Keratinocyte (primary cell): ENCODE measurements around the gene DIDO1. TPM values are rescaled to one million over a fixed set of nuclear protein-coding genes. Genes with fewer than 3 reads are reported as not detected.

Experiments
- DNase-seq: peaks from one replicate; pipeline ENCODE4 v3.0.0-alpha.2; 2011; ENCODE audit warnings: low read depth, missing footprints, low spot score
- FAIRE-seq: peaks from 2 replicates; lab custom pipeline; 2011; peaks lifted over from hg19 to GRCh38; lab: Jason Lieb, UNC
- H2AFZ ChIP-seq: 2 replicates; pipeline ENCODE4 v1.6.0; 2012; ENCODE audit warnings: low read length, control low read depth, inconsistent platforms; ENCODE audit not compliant: control insufficient read depth
- H3K27ac ChIP-seq: 2 replicates; pipeline ENCODE4 v1.5.1; 2011; ENCODE audit warnings: low read length; ENCODE audit not compliant: control insufficient read depth, insufficient read depth
- H3K27me3 ChIP-seq: 3 replicates; pipeline ENCODE4 v1.6.0; 2011; ENCODE audit warnings: low read length; ENCODE audit not compliant: control insufficient read depth, insufficient read depth; ENCODE audit errors: extremely low read depth
- H3K36me3 ChIP-seq, 2 experiments: 2 replicates in 1 of 2; 3 replicates in 1 of 2; pipeline ENCODE4 v1.5.1; 2011; ENCODE audit warnings: low read length in 2 of 2, mild to moderate bottlenecking in 1 of 2; ENCODE audit not compliant: control insufficient read depth in 2 of 2, insufficient read depth in 2 of 2; ENCODE audit errors: extremely low read depth in 1 of 2
- H3K4me1 ChIP-seq: 3 replicates; pipeline ENCODE4 v1.5.1; 2011; ENCODE audit warnings: low read length; ENCODE audit not compliant: control insufficient read depth, insufficient read depth; ENCODE audit errors: extremely low read depth
- H3K4me2 ChIP-seq: 3 replicates; pipeline ENCODE4 v1.6.0; 2011; ENCODE audit warnings: low read depth, low read length; ENCODE audit not compliant: control insufficient read depth, insufficient read depth; ENCODE audit errors: extremely low read depth
- H3K4me3 ChIP-seq, 3 experiments: fragments of 200-600 bp in 1 of 3; sonication (generic) in 1 of 3; 2 replicates in 2 of 3; 3 replicates in 1 of 3; pipeline ENCODE4 v1.5.1; 2011 to 2016; ENCODE audit warnings: low read length in 3 of 3, mild to moderate bottlenecking in 3 of 3, control low read depth in 2 of 3, inconsistent platforms in 1 of 3, low read depth in 1 of 3, mixed read lengths in 1 of 3, mixed run types in 1 of 3, moderate library complexity in 1 of 3; ENCODE audit not compliant: control insufficient read depth in 2 of 3, insufficient read depth in 2 of 3; ENCODE audit errors: extremely low read depth in 1 of 3
- H3K79me2 ChIP-seq: 2 replicates; pipeline ENCODE4 v1.6.0; 2012; ENCODE audit warnings: low read length; ENCODE audit not compliant: control insufficient read depth, insufficient read depth
- H3K9ac ChIP-seq: 3 replicates; pipeline ENCODE4 v1.6.0; 2011; ENCODE audit warnings: low read length; ENCODE audit not compliant: control insufficient read depth, insufficient read depth; ENCODE audit errors: extremely low read depth
- H3K9me1 ChIP-seq: 3 replicates; pipeline ENCODE4 v1.6.0; 2011; ENCODE audit warnings: low read length; ENCODE audit not compliant: control insufficient read depth, insufficient read depth; ENCODE audit errors: extremely low read depth
- H3K9me3 ChIP-seq: 2 replicates; pipeline ENCODE4 v1.5.1; 2012; ENCODE audit warnings: low read depth, low read length; ENCODE audit not compliant: control insufficient read depth
- H4K20me1 ChIP-seq: 3 replicates; pipeline ENCODE4 v1.6.0; 2011; ENCODE audit warnings: low read length; ENCODE audit not compliant: control insufficient read depth, insufficient read depth; ENCODE audit errors: extremely low read depth
- EZH2 ChIP-seq: IDR thresholded peaks from one replicate; pipeline ENCODE4 v1.6.1; 2012; ENCODE audit warnings: inconsistent platforms, mild to moderate bottlenecking, low read length, moderate library complexity
- dilution Hi-C: fragments of 300-500 bp; cut with MboI; formaldehyde crosslinking; loops from one replicate; pipeline ENCODE4 v1.7.0; 2020; ENCODE audit warnings: low sequenced_read_pairs; ENCODE audit not compliant: extremely low pct_ligation_motif_present
- polyA plus RNA-seq, 5 experiments: library from polyadenylated mRNA; depleted of rRNA in 3 of 5; stranded (reverse) in 3 of 5; stranded (forward) in 1 of 5; unstranded in 1 of 5; fragments of >200 nt; gene quantifications; 1 replicate in 1 of 5; 2 replicates in 3 of 5; 3 replicates in 1 of 5; pipeline versions ENCODE4 v1.2.1 to v1.2.3, GENCODE V29; 2011 to 2012; ENCODE audit warnings: missing spikeins in 2 of 5, low read depth in 1 of 5, low replicate concordance in 1 of 5
- TF ChIP-seq, protein P1 (sequence below), 3 experiments: IDR thresholded peaks in 1 of 3; conservative IDR thresholded peaks in 1 of 3; optimal IDR thresholded peaks in 1 of 3; 2 replicates in 2 of 3; 3 replicates in 1 of 3; pipeline versions ENCODE3 to v1.5.1; 2011; ENCODE audit warnings: low read length in 3 of 3, mild to moderate bottlenecking in 3 of 3, moderate library complexity in 2 of 3, control low read depth in 1 of 3, inconsistent platforms in 1 of 3; ENCODE audit not compliant: insufficient read depth in 2 of 3; ENCODE audit errors: extremely low read depth in 1 of 3

DIDO1 gene
- polyA plus RNA-seq, 1 donor (not counting 4 experiments of a cell fraction or from before 2014, with no cell fraction given) = 14.2 TPM

DNA sequence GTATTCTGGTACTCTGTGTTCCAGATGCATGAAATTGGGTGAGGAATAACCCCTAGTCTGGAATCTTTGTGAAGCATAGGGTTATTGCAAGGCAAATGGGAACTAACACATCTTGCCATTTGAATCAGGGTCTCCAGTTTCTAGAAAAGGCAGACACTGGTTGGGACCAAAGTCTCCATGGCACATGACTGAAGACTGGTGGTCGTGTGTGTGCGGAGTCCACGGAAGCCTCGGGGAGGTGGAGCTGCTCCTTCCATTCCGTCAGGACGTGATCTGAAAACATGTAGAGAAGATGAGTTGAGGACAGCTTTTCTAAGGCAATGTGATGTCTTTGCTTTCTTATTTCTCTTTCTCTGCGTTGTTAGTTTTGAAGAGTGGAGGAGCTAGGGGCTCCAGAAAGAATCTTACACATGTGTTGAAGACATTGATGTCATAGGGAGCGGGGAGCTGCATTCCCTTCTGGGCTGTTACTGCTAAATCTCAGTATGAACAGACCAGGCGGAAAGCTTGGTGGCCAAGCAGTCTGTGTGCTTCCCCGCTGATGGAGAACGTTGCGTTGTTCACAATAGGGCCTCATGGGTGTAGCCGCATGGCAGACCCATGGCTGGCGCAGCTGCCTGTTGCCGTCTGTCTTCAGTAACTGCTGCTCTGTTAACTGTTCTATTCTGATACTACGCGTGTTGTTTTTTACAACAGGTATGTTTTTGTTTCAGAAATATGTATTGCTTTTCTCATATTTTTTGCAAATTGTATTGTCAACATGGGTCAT is 21.4 kb upstream of the DIDO1 start:
- Histone ChIP-seq H2AFZ (no peak overlapping the region), H3K9me1 (no peaks in the 10 kb centered on the region), H3K9me3 (no peaks in the 10 kb centered on the region), H3K36me3 (peaks cover 29 to 32% of the 10 kb centered on the region in 2 experiments), H4K20me1 (no peaks in the 10 kb centered on the region), H3K4me3 (no peak overlapping the region), H3K79me2 (peaks cover 5% of the 10 kb centered on the region), H3K27me3 (no peaks in the 10 kb centered on the region), H3K27ac (no peak overlapping the region), H3K4me2 (no peak overlapping the region), H3K4me1 (no peaks in the 10 kb centered on the region), H3K9ac (no peak overlapping the region)
- DNase-seq (no peak), FAIRE-seq (no peak)
- dilution Hi-C loops = no loop called here
- no peak for TF ChIP-seq EZH2
- TF ChIP-seq, protein P1, sequence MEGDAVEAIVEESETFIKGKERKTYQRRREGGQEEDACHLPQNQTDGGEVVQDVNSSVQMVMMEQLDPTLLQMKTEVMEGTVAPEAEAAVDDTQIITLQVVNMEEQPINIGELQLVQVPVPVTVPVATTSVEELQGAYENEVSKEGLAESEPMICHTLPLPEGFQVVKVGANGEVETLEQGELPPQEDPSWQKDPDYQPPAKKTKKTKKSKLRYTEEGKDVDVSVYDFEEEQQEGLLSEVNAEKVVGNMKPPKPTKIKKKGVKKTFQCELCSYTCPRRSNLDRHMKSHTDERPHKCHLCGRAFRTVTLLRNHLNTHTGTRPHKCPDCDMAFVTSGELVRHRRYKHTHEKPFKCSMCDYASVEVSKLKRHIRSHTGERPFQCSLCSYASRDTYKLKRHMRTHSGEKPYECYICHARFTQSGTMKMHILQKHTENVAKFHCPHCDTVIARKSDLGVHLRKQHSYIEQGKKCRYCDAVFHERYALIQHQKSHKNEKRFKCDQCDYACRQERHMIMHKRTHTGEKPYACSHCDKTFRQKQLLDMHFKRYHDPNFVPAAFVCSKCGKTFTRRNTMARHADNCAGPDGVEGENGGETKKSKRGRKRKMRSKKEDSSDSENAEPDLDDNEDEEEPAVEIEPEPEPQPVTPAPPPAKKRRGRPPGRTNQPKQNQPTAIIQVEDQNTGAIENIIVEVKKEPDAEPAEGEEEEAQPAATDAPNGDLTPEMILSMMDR (optimal IDR thresholded peaks at IDR 0.05 in 1 of 3, IDR thresholded peaks at IDR 0.05 in 1 of 3, conservative IDR thresholded peaks at IDR 0.05 in 1 of 3; ENCODE audit: extremely low read depth in 1 of 3, insufficient read depth in 2 of 3, low read length in 3 of 3) = no peak

DNA sequence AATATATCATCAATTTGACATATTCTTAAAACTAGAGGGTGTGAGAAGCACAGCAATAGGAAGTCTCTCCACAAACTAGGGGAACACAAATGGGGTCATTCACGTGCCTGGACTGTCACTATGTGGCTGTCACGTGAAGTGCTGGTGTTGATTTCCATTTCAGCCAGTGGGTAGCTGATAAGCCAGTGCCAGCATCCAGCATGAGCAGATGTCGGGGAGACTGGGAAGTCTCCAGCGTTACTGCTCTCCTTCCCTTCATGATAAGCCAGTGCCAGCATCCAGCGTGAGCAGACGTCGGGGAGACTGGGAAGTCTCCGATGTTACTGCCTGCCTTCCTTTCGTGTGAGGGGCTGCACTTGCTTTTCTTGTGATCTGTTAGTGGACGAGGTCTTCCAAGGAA is 20.6 kb upstream of the DIDO1 start:
- dilution Hi-C loops = no loop called here

More for the DNA sequence above, 20.6 kb upstream of the DIDO1 start:
- no peak for TF ChIP-seq EZH2
- TF ChIP-seq, protein P1 (optimal IDR thresholded peaks at IDR 0.05 in 1 of 3, IDR thresholded peaks at IDR 0.05 in 1 of 3, conservative IDR thresholded peaks at IDR 0.05 in 1 of 3; ENCODE audit: extremely low read depth in 1 of 3, insufficient read depth in 2 of 3, low read length in 3 of 3) = no peak
- Histone ChIP-seq H2AFZ (no peak overlapping the region), H3K4me1 (no peaks in the 10 kb centered on the region), H3K79me2 (peaks cover 9% of the 10 kb centered on the region), H4K20me1 (no peaks in the 10 kb centered on the region), H3K36me3 (peaks cover 32 to 35% of the 10 kb centered on the region in 2 experiments), H3K9me1 (no peaks in the 10 kb centered on the region), H3K9ac (no peak overlapping the region), H3K27me3 (no peaks in the 10 kb centered on the region), H3K4me3 (no peak overlapping the region), H3K4me2 (no peak overlapping the region), H3K27ac (no peak overlapping the region), H3K9me3 (no peaks in the 10 kb centered on the region)
- FAIRE-seq (no peak), DNase-seq (no peak)
